ENCODE data around the gene VPS25. TPM values are rescaled to one million over a fixed set of nuclear protein-coding genes. Genes with fewer than 3 reads are reported as not detected.

VPS25 gene
- total RNA-seq, 4 donors from 2014 or later = 44.3 to 53.4 (median 48.4) TPM

GRCh38 chr17:42781639-42782165, 8.5 kb downstream of the VPS25 start:
- no peak for DNase-seq (ENCODE audit: low spot score)

GRCh38 chr17:42782166-42783061, 9.2 kb downstream of the VPS25 start:
- ATAC-seq (ENCODE audit: low FRiP score) (no peak), DNase-seq (ENCODE audit: low spot score) (no peak)
- TF ChIP-seq CTCF (IDR thresholded peaks at IDR 0.05) = no peak

More at GRCh38 chr17:42781639-42782165, 8.5 kb downstream of the VPS25 start:
- ATAC-seq (ENCODE audit: low FRiP score) = no peak
- no peak for TF ChIP-seq CTCF (IDR thresholded peaks at IDR 0.05)

GRCh38 chr17:42783062-42783790, 10.0 kb downstream of the VPS25 start:
- no peak for TF ChIP-seq CTCF (IDR thresholded peaks at IDR 0.05)
- DNase-seq (ENCODE audit: low spot score) (no peak), ATAC-seq (ENCODE audit: low FRiP score) (peak; percentile 28)

DNA sequence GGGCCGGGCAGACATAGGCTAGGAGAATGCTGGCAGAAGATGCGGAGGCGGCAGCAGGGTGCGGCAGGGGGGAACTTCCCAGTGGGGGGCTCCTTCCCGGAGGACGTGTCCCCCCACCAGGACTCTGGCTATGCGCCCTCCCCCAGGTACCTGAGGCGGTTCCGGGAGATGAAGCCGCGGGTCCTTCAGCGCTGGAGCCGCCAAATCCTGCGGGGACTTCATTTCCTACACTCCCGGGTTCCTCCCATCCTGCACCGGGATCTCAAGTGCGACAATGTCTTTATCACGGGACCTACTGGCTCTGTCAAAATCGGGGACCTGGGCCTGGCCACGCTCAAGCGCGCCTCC, 10.5 kb downstream of the VPS25 start:
- DNase-seq (ENCODE audit: low spot score) = no peak
- ATAC-seq (ENCODE audit: low FRiP score) = no peak
- TF ChIP-seq CTCF (IDR thresholded peaks at IDR 0.05) = no peak

DNA sequence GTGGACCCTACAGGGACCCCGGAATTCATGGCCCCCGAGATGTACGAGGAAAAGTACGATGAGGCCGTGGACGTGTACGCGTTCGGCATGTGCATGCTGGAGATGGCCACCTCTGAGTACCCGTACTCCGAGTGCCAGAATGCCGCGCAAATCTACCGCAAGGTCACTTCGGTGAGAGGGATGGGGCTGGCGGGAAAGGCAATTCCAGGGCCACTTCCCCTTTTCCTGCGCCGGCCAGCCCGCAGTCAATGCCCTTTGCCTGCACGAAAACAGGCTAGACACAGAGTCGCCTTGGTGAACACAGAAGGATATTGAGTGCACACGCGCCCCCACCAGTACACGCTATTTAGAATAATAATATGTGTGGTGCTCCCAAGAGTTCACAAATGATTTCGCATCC, 11.2 kb downstream of the VPS25 start:
- no peak for ATAC-seq (ENCODE audit: low FRiP score)
- DNase-seq (ENCODE audit: low spot score) = no peak
- no peak for TF ChIP-seq CTCF (IDR thresholded peaks at IDR 0.05)

GRCh38 chr17:42784811-42785592, 11.8 kb downstream of the VPS25 start:
- no peak for DNase-seq (ENCODE audit: low spot score)
- ATAC-seq (ENCODE audit: low FRiP score) = no peak
- TF ChIP-seq CTCF (IDR thresholded peaks at IDR 0.05) = no peak

Data from omental fat pad (tissue), 4 donors.